SK-N-SH (cell line): ENCODE data around the gene TBC1D17. TPM values are rescaled to one million over a fixed set of nuclear protein-coding genes. Genes with fewer than 3 reads are reported as not detected.

Experiments used
- CTCF ChIA-PET: fragments of 300-600, 350-600 bp; formaldehyde crosslinking; extraction: SDS; loops from one replicate; lab custom pipeline; 2021; lab: Yijun Ruan, JAX
- POLR2A ChIA-PET: fragments of 350-600 bp; sonication (Branson Sonifier 250); formaldehyde crosslinking; extraction: SDS; loops from one replicate; lab custom pipeline; 2020; ENCODE audit warnings: antibody characterized with exemption, inconsistent platforms; lab: Yijun Ruan, JAX
- DNase-seq: peaks from one replicate; pipeline ENCODE4 v3.0.0; 2012
- H2AFZ ChIP-seq: fragments of 200-600 bp; sonication (generic); 2 replicates; pipeline ENCODE4 v1.8.1; 2016; ENCODE audit warnings: antibody characterized with exemption, mild to moderate bottlenecking, low read depth
- H3F3A ChIP-seq: fragments of 200-600 bp; sonication (generic); replicated peaks from 2 replicates; pipeline ENCODE3; 2016; ENCODE audit warnings: antibody characterized with exemption, mild to moderate bottlenecking; ENCODE audit not compliant: insufficient read depth
- H3K27ac ChIP-seq, 2 experiments: fragments of 200-500 bp in 1 of 2; fragments of 200-600 bp in 1 of 2; sonication (Bioruptor generic) in 1 of 2; sonication (generic), shearing (Covaris generic) in 1 of 2; 2 replicates each; pipeline versions ENCODE4 v1.5.1 to v1.6.1; 2014 to 2016; ENCODE audit warnings: low read depth in 2 of 2, inconsistent platforms in 1 of 2, low read length in 1 of 2, mild to moderate bottlenecking in 1 of 2, mixed read lengths in 1 of 2
- H3K27me3 ChIP-seq: fragments of 200-600 bp; sonication (generic), shearing (Covaris generic); 2 replicates; pipeline ENCODE4 v1.6.1; 2016; ENCODE audit warnings: mixed run types; ENCODE audit not compliant: insufficient read depth
- H3K36me3 ChIP-seq, 2 experiments: fragments of 200-500 bp in 1 of 2; fragments of 200-600 bp in 1 of 2; sonication (Bioruptor generic) in 1 of 2; sonication (generic) in 1 of 2; replicated peaks in 1 of 2; 2 replicates each; pipeline versions ENCODE3 to v1.5.1; 2014 to 2016; ENCODE audit warnings: low read length in 1 of 2, mild to moderate bottlenecking in 1 of 2; ENCODE audit not compliant: insufficient read depth in 2 of 2, control insufficient read depth in 1 of 2
- H3K4me1 ChIP-seq, 2 experiments: fragments of 200-500 bp in 1 of 2; fragments of 200-600 bp in 1 of 2; sonication (Bioruptor generic) in 1 of 2; sonication (generic), shearing (Covaris generic) in 1 of 2; 2 replicates each; pipeline versions ENCODE4 v1.5.1 to v1.6.1; 2014 to 2016; ENCODE audit warnings: low read depth in 1 of 2, low read length in 1 of 2, mixed run types in 1 of 2; ENCODE audit not compliant: insufficient read depth in 2 of 2, control insufficient read depth in 1 of 2
- H3K4me2 ChIP-seq: fragments of 200-600 bp; sonication (generic), shearing (Covaris generic); 2 replicates; pipeline ENCODE4 v1.6.1; 2017; ENCODE audit warnings: mixed run types
- H3K4me3 ChIP-seq, 2 experiments: fragments of 200-500 bp in 1 of 2; fragments of 200-600 bp in 1 of 2; sonication (Bioruptor generic) in 1 of 2; sonication (generic), shearing (Covaris generic) in 1 of 2; 2 replicates each; pipeline versions ENCODE4 v1.5.1 to v1.8.1; 2014 to 2016; ENCODE audit warnings: low read depth in 2 of 2, inconsistent platforms in 1 of 2, low read length in 1 of 2, mild to moderate bottlenecking in 1 of 2, mixed read lengths in 1 of 2, moderate library complexity in 1 of 2
- H3K79me2 ChIP-seq: fragments of 200-600 bp; sonication (generic); 2 replicates; pipeline ENCODE4 v1.8.1; 2017; ENCODE audit warnings: mild to moderate bottlenecking; ENCODE audit not compliant: insufficient read depth
- H3K9ac ChIP-seq: fragments of 200-600 bp; sonication (generic); 2 replicates; pipeline ENCODE4 v1.6.1; 2017; ENCODE audit warnings: mixed run types
- H3K9me2 ChIP-seq: fragments of 200-600 bp; sonication (generic); 2 replicates; pipeline ENCODE4 v1.6.1; 2017; ENCODE audit warnings: mixed run types
- H3K9me3 ChIP-seq: fragments of 200-600 bp; sonication (generic); 2 replicates; pipeline ENCODE4 v1.6.1; 2017; ENCODE audit warnings: mixed run types, mild to moderate bottlenecking, moderate library complexity
- H4K20me1 ChIP-seq: fragments of 200-600 bp; sonication (generic); 2 replicates; pipeline ENCODE4 v1.6.1; 2017; ENCODE audit warnings: mild to moderate bottlenecking, mixed run types; ENCODE audit not compliant: insufficient read depth
- CTCF ChIP-seq: fragments of 200-600 bp; sonication (generic); IDR thresholded peaks from 2 replicates; pipeline ENCODE4 v1.6.1; 2017; ENCODE audit warnings: antibody characterized with exemption, mild to moderate bottlenecking, moderate library complexity
- EP300 ChIP-seq, 2 experiments: IDR thresholded peaks; 2 replicates each; pipeline versions ENCODE4 v1.4.0 to v1.6.1; 2012; ENCODE audit warnings: borderline replicate concordance in 1 of 2, low read depth in 1 of 2, low read length in 1 of 2
- GABPA ChIP-seq: IDR thresholded peaks from 2 replicates; pipeline ENCODE4 v1.4.0; 2012; ENCODE audit warnings: low read depth, mild to moderate bottlenecking
- MXI1 ChIP-seq: IDR thresholded peaks from 2 replicates; pipeline ENCODE4 v1.6.1; 2012; ENCODE audit warnings: mild to moderate bottlenecking, low read depth, low read length, improper control_type of control experiment
- RAD21 ChIP-seq: IDR thresholded peaks from 2 replicates; pipeline ENCODE4 v1.6.1; 2012; ENCODE audit warnings: mild to moderate bottlenecking, low read length
- RFX5 ChIP-seq: IDR thresholded peaks from 2 replicates; pipeline ENCODE4 v1.6.1; 2012; ENCODE audit warnings: mild to moderate bottlenecking, improper control_type of control experiment, low read length
- SIN3A ChIP-seq: IDR thresholded peaks from 2 replicates; pipeline ENCODE4 v1.6.1; 2012; ENCODE audit warnings: low read depth, mild to moderate bottlenecking, low read length, moderate library complexity, borderline replicate concordance
- SMC3 ChIP-seq: IDR thresholded peaks from 2 replicates; pipeline ENCODE4 v1.6.1; 2012; ENCODE audit warnings: low read depth, low read length, improper control_type of control experiment
- TAF1 ChIP-seq: IDR thresholded peaks from 2 replicates; pipeline ENCODE4 v1.6.1; 2012; ENCODE audit warnings: low read depth, mild to moderate bottlenecking, low read length, moderate library complexity, borderline replicate concordance
- TEAD4 ChIP-seq: IDR thresholded peaks from 2 replicates; pipeline ENCODE4 v1.4.0; 2012; ENCODE audit warnings: mild to moderate bottlenecking, borderline replicate concordance; ENCODE audit not compliant: insufficient read depth
- USF1 ChIP-seq: IDR thresholded peaks from 2 replicates; pipeline ENCODE4 v1.4.0; 2012; ENCODE audit warnings: low read depth, borderline replicate concordance
- YY1 ChIP-seq: IDR thresholded peaks from 2 replicates; pipeline ENCODE4 v1.4.0; 2012; ENCODE audit warnings: low read depth, mild to moderate bottlenecking
- WGBS: methylation state at CpG from one replicate; pipeline ENCODE4 v1.1.6; 2017; ENCODE audit warnings: low lambda C conversion rate; 5-methylcytosine and 5-hydroxymethylcytosine counted together
- polyA plus RNA-seq, 3 experiments: library from polyadenylated mRNA; depleted of rRNA; stranded (reverse); fragments of >200 nt; gene quantifications; 2 replicates each; pipeline ENCODE4 v1.2.3, GENCODE V29; 2012
- TF ChIP-seq, protein P1 (sequence below): IDR thresholded peaks from 2 replicates; pipeline ENCODE4; 2012

TBC1D17 gene
- polyA plus RNA-seq, 1 of the 3 experiments (the other 2 are of a cell fraction) = 28.3 TPM

- POLR2A ChIA-PET = interaction anchor here (0.6 kb wide), 2 partner anchors 17 to 58 kb away, joined by 3 to 4 read pairs; partner anchors contain the start of genes ATF5 and NUP62
- 81% methylated on average over 8 of the region's 9 CpGs for WGBS
Measured at GRCh38 chr19:49911381-49912145, 34.1 kb downstream of the TBC1D17 start.

More at GRCh38 chr19:49911381-49912145, 34.1 kb downstream of the TBC1D17 start:
- H3K27me3 ChIP-seq = no peaks in the 10 kb centered on the region
- peaks cover 14 to 29% of the 10 kb centered on the region in 2 experiments for H3K36me3 ChIP-seq
- H2AFZ ChIP-seq = no peak overlapping the region
- no peak overlapping the region for H3K27ac ChIP-seq
- no peaks in the 10 kb centered on the region for H3K4me1 ChIP-seq
- CTCF ChIA-PET = interaction anchor here (0.9 to 1.7 kb wide), 3 partner anchors 10 to 21 kb away, joined by 3 to 6 read pairs (median 4); no protein-coding TSS in a partner anchor
- no peak overlapping the region for H3K4me2 ChIP-seq
- DNase-seq = no peak
- peaks cover 10% of the 10 kb centered on the region; the same call in 1 of the 2 replicates for H4K20me1 ChIP-seq
- H3F3A ChIP-seq = no peaks in the 10 kb centered on the region
- H3K9me3 ChIP-seq = no peaks in the 10 kb centered on the region
- no peak overlapping the region for H3K9ac ChIP-seq
- TF ChIP-seq USF1 (no peak), EP300 (IDR thresholded peaks at IDR 0.05; ENCODE audit: borderline replicate concordance in 1 of 2, low read depth in 1 of 2, low read length in 1 of 2) (no peak), YY1 (no peak), TAF1 (no peak), GABPA (no peak), TEAD4 (no peak), RAD21 (no peak), MXI1 (no peak), SIN3A (no peak), RFX5 (no peak), CTCF (no peak), SMC3 (no peak)
- TF ChIP-seq, protein P1, sequence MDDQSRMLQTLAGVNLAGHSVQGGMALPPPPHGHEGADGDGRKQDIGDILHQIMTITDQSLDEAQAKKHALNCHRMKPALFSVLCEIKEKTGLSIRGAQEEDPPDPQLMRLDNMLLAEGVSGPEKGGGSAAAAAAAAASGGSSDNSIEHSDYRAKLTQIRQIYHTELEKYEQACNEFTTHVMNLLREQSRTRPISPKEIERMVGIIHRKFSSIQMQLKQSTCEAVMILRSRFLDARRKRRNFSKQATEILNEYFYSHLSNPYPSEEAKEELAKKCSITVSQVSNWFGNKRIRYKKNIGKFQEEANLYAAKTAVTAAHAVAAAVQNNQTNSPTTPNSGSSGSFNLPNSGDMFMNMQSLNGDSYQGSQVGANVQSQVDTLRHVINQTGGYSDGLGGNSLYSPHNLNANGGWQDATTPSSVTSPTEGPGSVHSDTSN = no peak
- TF ChIP-seq, all 33 proteins: peak for 0
- Histone ChIP-seq H3K4me3 (no peak overlapping the region), H3K79me2 (peaks cover 23% of the 10 kb centered on the region; the same call in 1 of the 2 replicates), H3K9me2 (no peaks in the 10 kb centered on the region)
